ENCODE measurements around the gene PTN. TPM values are rescaled to one million over a fixed set of nuclear protein-coding genes. Genes with fewer than 3 reads are reported as not detected.

PTN gene
- total and polyA plus RNA-seq, 7 donors = 4.4 to 52.3 (median 35.5) TPM; not detected in 1

GRCh38 chr7:137324796-137325696, 18.5 kb downstream of the PTN start:
- intact Hi-C loops (cut with DNase I) = no loop called here
- Histone ChIP-seq H3K36me3 (no peaks in the 10 kb centered on the region), H3K27me3 (no peaks in the 10 kb centered on the region), H3K4me3 (no peak overlapping the region), H3K27ac (no peak overlapping the region), H3K9me3 (no peaks in the 10 kb centered on the region), H3K4me1 (no peaks in the 10 kb centered on the region)
- TF ChIP-seq EP300 (IDR thresholded peaks at IDR 0.05) (no peak), CTCF (IDR thresholded peaks at IDR 0.05) (no peak), POLR2AphosphoS5 (IDR thresholded peaks at IDR 0.05) (no peak), POLR2A (IDR thresholded peaks at IDR 0.05) (no peak)
- no peak for DNase-seq

GRCh38 chr7:137316648-137317353, 26.7 kb downstream of the PTN start:
- no peak for DNase-seq
- H3K4me1 ChIP-seq = no peaks in the 10 kb centered on the region
- no peaks in the 10 kb centered on the region for H3K27me3 ChIP-seq
- intact Hi-C loops (cut with DNase I) = no loop called here
- TF ChIP-seq POLR2AphosphoS5 (IDR thresholded peaks at IDR 0.05) = no peak
- no peak for TF ChIP-seq EP300 (IDR thresholded peaks at IDR 0.05)
- TF ChIP-seq POLR2A (IDR thresholded peaks at IDR 0.05) = no peak
- TF ChIP-seq CTCF (IDR thresholded peaks at IDR 0.05) = no peak
- no peaks in the 10 kb centered on the region for H3K36me3 ChIP-seq
- WGBS, 2 donors = 74 to 78% methylated on average over 9 of the region's 9 CpGs
- no peaks in the 10 kb centered on the region for H3K9me3 ChIP-seq
- no peak overlapping the region for H3K4me3 ChIP-seq
- no peak overlapping the region for H3K27ac ChIP-seq

DNA sequence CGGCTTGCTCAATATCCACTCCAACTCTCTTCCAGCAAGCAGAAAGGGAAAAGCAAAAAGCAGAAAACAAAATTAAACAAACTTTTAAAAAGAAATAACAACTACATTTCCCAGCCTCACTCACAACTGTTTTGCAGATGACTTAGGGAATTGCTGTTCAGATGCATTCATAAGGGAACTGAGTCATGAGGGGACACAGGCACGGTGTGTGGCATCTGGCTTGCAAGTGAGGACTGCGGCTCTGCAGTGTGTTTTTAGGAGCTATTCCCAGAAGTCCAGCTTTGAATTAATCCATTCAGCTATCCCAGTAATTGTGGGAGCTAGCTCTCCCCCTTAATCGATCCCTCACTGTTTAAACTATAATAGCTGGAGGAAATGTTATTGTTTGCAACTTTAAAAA, 30.3 kb downstream of the PTN start:
- Histone ChIP-seq H3K9me3 (no peaks in the 10 kb centered on the region), H3K4me1 (no peaks in the 10 kb centered on the region), H3K4me3 (no peak overlapping the region), H3K27ac (no peak overlapping the region), H3K36me3 (no peaks in the 10 kb centered on the region), H3K27me3 (no peaks in the 10 kb centered on the region)
- no peak for DNase-seq
- WGBS, 2 donors = 80 to 86% methylated on average over 4 of the region's 4 CpGs
- intact Hi-C loops (cut with DNase I) = no loop called here
- TF ChIP-seq POLR2AphosphoS5 (IDR thresholded peaks at IDR 0.05) (no peak), CTCF (IDR thresholded peaks at IDR 0.05) (no peak), POLR2A (IDR thresholded peaks at IDR 0.05) (no peak), EP300 (IDR thresholded peaks at IDR 0.05) (no peak)

GRCh38 chr7:137306748-137307147, 36.8 kb downstream of the PTN start:
- DNase-seq = no peak
- TF ChIP-seq POLR2AphosphoS5 (IDR thresholded peaks at IDR 0.05) = no peak
- TF ChIP-seq EP300 (IDR thresholded peaks at IDR 0.05) = no peak
- no peak for TF ChIP-seq POLR2A (IDR thresholded peaks at IDR 0.05)
- no peak for TF ChIP-seq CTCF (IDR thresholded peaks at IDR 0.05)
- H3K9me3 ChIP-seq = no peaks in the 10 kb centered on the region
- no peaks in the 10 kb centered on the region for H3K4me1 ChIP-seq
- no peak overlapping the region for H3K4me3 ChIP-seq
- H3K36me3 ChIP-seq = no peaks in the 10 kb centered on the region
- WGBS, 2 donors = 72 to 81% methylated on average over 4 of the region's 4 CpGs
- H3K27ac ChIP-seq = no peak overlapping the region
- intact Hi-C loops (cut with DNase I) = no loop called here
- H3K27me3 ChIP-seq = no peaks in the 10 kb centered on the region
